ENCODE results near the gene SDF2L1.
"Not testable (repeated sequence)": the region's sequence is repeated elsewhere in the genome, so short reads cannot be mapped to it uniquely, and the experiment has no call there.

SDF2L1 gene

DNA sequence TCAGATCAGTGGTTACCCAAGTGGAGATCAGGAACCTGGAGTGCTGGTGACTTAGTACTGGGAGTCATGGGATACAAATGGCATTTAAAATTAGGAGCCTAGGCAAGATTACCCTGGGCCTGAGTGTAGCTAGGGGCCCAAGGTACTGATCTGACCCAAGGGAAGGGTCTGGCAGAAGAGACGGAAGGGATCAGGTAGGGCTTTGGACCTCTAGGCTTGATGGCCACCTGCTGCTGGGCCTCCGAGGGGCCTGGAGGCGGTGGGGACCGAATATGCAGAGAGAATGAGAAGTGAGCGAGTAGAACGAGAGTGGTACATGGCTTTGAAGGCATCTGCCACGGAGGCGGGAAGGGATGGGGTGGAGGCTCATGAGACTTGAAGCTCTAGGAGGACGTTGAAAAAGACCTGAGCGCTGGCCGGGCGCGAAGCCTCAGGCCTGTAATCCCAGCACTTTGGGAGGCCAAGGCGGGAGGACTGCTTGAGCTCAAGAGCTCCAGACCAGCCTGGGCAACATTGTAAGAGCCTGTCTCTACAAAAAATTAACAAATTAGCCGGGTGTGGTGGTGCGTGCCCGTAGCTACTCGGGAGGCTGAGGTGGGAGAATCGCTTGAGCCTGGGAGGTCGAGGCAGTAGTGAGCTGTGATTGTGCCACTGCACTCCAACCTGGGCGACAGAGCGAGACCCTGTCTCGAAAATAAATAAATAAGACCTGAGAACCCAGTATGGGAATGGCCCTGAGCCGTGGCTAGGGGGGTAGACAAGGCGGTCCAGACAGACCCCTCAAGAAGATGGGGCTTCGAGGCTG is 23.1 kb downstream of the SDF2L1 start:
- no peak for DNase-seq

DNA sequence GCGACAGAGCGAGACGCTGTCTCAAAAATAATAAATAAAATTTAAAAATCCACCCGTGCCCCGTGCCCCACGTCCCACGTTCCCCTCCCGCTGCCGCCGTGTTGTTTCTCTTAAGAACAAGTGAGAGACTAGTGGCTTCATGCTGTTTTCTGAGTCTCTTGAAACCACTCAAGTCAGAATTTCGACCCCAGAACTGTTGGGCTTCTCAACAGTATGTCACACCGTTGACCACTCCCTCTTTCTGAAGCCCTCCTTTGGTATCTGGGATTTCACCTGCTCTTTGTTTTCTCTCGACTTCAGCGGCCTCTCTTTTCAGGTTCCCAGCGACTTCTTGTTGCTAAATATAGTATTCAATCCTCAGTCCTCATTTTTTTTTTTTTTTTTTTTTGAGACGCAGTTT is 24.7 kb downstream of the SDF2L1 start:
- no peak for DNase-seq

DNA sequence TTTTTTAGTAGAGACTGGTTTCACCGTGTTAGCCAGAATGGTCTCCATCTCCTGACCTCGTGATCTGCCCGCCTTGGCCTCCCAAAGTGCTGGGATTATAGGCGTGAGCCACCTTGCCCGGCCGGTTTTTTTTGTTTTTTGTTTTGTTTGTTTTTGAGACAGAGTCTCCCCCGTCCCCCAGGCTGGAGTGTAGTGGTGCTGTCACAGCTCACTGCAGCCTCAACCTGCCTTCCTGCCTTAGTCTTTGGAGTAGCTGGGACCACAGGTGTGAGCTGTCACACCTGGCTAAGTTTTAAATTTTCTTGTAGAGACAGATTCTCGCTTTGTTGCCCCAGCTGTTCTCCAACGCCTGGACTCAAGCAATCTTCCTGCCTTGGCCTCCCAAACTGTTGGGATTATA is 26.9 kb downstream of the SDF2L1 start:
- no peak for DNase-seq

- no peak for DNase-seq
Observed at GRCh38 chr22:21672107-21672629, 30.1 kb downstream of the SDF2L1 start.

- no peak for DNase-seq
Observed at GRCh38 chr22:21673534-21674321, 31.6 kb downstream of the SDF2L1 start.

DNA sequence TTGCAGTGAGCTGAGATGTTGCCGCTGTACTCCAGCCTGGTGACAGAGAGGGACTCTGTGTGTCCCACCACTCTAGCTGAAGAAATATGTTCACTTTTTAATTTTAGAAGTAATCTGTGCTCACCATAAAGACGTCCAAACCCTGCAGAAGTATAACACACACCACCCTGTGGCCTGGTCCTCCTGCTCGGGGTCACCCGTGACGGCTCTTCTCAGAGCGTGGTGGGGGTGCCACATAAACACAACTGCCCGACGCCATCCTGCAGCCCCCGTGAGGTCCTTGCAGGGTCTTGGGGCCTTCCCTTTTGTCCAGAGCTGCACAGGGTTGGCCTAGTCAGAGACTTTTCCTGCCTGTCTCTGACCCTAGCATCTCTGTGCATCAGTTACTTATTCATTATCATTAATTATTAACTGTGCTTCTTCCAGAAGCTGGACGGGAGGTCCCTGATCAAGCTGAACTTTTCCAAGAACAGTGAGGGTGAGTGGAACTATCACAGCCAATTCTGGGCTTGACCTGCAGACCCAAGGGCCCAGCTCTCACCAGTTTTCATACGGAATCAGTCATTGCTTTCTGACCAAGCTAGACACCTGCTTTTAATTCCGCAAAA is 32.6 kb downstream of the SDF2L1 start:
- DNase-seq = no peak

DNA sequence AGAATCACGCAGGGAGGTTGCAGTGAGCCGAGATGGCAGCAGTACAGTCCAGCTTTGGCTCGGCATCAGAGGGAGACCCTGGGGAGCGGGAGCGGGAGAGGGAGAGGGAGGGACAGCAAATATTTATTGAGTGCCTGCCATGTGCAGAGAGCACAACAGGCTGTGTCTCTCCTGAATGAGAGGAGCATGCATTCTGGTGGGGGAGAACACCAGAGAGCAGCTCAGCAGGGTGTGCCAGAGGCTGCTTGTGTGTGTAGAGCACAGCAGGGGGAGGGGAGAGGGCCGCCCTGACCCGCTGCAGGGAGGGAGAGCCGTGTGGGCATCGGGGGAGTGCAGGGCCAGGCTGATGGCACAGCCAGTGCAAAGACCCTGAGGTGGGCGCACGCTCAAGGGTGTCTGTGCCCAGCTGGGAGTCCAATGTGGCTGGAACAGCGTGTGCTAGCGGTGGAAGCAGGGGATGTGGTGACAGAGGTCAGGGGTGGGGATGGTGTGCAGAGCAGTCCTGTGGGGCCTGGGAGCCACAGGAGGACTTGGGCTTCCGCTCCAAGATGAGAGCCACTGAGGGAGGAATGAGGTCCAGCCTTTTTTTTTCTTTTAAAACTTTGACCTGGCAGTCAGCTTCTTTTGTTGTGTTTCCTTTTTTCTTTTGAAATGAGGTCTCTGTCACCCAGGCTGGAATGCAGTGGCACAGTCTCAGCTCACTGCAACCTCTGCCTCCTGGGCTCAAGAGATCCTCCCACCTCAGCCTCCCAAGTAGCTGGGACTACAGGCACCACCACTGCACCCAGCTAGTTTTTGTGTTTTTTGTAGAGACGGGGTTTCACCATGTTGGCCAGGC is 35.7 kb downstream of the SDF2L1 start:
- DNase-seq = no peak

DNA sequence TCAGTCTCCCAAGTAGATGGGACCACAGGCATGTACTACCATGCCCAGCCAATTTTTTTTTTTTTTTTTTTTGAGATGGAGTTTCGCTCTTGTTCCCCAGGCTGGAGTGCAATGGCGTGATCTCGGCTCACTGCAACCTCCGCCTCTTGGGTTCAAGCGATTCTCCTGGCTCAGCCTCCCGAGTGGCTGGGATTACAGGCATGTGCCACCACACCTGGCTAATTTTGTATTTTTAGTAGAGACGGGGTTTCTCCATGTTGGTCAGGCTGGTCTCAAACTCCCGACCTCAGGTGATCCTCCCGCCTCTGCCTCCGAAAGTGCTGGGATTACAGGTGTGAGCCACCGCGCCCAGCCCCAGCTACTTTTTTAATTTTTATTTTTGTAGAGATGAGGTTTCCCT is 36.7 kb downstream of the SDF2L1 start:
- DNase-seq = not testable (repeated sequence)

DNA sequence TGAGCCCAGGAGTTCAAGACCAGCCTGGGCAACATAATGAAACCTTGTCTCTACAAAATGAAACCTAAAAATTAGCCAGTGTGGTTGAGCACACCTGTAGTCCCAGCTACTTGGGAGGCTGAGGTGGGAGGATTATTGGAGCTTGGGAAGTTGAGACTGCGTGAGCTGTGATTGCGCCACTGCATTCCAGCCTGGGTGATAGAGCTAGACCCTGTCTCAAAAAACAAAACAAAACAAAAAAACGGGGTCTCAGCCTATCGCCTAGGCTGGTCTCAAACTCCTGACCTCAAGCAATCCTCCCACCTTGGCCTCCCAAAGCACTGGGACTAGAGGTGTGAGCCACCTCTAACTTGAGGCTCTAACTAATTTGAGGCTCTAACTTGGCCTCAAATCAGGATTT is 37.3 kb downstream of the SDF2L1 start:
- no peak for DNase-seq

- DNase-seq = no peak
Observed at GRCh38 chr22:21680830-21681565, 38.9 kb downstream of the SDF2L1 start.

DNA sequence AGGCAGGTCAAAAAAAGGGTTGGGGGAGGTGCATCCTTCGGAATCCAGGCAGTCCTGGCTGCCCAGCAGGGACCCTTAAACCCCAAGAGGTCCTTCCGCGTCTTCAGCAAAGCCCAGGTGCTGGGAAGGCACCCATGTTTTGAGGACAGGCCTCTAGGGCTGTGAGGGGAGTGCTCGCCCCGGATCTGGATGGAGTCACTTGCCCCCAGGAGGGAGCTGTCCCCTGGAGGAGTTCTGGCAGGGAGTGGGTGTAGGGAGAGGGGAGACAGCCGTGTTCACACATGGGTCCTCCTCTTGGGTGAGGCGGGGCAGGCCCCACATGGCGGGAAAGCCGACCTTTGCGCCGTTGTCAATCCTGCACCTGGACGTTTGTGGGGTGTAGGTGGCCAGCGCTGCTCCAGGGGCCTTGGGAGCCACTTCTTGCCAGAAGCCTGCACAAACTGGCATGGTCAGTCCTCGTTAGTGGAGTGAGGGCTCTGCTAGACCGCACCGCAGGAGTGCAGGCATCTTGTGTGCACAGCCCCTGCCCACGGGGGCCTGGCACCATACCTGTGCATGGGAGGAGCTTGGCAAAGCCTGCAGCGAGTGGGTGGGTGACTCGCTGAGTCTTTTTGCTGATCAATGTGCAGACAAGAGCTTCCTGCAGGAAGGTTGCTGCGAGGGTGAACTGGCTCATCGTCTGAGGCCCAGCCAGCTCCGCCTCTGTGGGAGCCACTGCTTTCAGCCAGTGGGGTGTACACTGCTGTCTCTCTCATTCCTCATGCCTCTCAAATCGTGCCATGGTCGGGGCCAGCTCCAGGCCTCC is 39.7 kb downstream of the SDF2L1 start:
- no peak for DNase-seq

DNA sequence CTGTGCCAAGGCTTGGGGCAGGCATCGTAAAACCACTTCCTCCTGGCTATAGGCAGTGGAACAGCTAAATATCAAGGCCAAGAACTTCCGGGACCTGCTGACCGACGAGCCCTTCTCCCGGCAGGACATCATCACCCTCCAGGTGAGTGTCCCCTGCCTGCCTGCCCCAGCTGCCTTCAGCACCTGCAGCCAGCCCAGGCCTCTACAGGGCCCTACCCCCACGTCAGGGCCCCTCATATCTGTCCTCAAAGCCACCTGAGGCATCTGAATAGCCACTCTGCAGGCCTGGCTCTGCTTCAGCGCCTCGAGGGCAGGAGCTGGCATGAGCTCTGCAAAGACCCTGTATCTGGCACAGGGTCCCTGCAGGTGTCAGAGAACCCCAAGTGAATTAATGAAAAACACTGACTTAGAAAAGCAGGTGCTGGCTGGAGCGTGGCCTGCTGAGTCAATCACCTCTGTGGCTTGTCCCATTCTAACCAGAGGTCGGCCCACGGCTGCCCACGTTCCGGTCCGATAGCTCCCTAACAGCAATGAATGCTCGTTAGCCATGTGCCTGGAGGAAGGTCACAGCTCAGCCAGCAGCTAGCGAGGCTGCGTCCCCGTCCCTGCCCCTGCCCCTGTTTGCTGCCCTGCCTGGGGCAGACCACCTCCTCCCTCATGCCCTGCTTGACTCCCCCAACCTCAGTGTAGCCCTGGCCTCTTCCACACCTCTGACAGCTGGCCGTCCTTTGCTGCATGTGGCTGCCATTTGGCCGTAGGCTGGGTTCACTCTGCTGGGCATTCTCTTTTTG is 40.5 kb downstream of the SDF2L1 start:
- DNase-seq = no peak

- no peak for DNase-seq
Observed at GRCh38 chr22:21683401-21683811, 41.3 kb downstream of the SDF2L1 start.

DNA sequence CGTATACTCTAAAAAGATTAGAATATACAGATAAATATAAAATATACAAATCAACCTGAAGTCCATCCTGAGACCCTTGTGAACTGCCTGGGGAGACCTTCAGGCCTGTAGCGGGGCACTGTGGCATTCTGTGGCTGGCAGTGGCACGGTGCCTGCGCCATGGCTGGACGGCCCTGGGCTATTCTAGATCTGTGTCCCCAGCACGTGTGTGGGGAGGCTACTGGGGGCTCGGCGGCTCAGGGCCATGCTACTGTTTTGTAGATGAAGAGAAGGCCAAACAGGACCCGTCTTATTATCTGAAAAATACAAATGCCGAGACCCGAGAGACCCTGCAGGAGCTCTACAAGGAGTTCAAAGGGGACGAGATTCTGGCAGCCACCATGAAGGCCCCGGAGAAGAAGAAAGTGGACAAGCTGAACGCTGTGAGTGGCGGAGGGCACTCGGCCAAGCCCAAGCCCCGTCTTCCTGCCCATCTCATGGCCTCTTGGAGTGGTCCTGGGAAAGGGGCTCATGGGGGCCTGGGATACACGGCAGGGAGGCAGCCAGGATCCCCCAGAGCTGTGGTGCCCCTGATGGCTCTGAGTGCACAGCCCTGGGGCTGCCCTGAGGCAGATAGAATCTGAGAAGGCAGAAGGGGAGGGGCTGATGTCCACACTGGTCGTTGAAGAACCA is 42.5 kb downstream of the SDF2L1 start:
- no peak for DNase-seq

GRCh38 chr22:21685164-21685513 is 43.0 kb downstream of the SDF2L1 start:
- no peak for DNase-seq

GRCh38 chr22:21686193-21686608 is 44.1 kb downstream of the SDF2L1 start:
- DNase-seq = no peak

GRCh38 chr22:21686634-21687393 is 44.7 kb downstream of the SDF2L1 start:
- no peak for DNase-seq

- no peak for DNase-seq
Observed at GRCh38 chr22:21687685-21688259, 45.7 kb downstream of the SDF2L1 start.

Data from central memory CD4-positive, alpha-beta T cell (primary cell).